ENCODE results near the gene SLMAP. TPM values are rescaled to one million over a fixed set of nuclear protein-coding genes. Genes with fewer than 3 reads are reported as not detected.

Gene SLMAP
- total and polyA plus RNA-seq, 2 of the 13 experiments (the other 11 are each of a cell fraction or from before 2014, with no cell fraction given) = 24.0 to 48.3 TPM

DNA sequence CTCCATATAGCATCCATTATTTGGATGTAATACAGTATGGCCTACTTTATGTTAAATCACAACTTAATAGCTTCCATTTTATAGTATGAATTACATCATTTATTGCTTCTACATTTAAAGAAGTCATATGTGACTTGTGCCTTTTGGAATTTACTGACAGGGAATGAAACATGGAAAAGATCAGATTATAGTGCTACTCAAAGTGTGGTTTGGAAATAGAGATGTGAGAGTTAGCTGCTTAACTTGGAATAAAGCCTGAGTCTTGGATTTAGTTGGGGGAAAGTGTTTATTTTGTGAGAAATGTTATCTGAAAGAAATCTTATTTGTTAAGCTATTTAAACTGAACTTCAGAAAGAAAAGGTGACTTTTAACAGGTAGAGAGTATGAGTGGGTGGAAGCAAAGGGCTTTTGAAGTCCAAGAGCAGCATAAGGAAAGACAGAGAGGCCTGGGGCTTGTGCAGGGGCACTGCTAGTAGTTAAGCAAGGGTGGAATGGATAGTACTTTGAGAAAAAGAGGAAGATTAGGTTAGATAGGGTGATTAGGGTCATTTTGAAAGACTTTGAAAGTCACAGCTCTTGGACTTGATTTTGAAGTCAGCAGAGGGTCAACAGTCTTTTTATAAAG lies 60.5 kb downstream of the SLMAP start:
- in situ Hi-C loops (cut with HindIII; ENCODE audit: extremely low pct_ligation_motif_present, low pct_unique_long_range_greater_than_20kb) = no loop called here
- POLR2A ChIA-PET = interaction anchor here (0.9 to 1.5 kb wide), 3 partner anchors 11 to 60 kb away, joined by 3 to 5 read pairs (median 4); partner anchors contain the start of gene SLMAP
- H2AFZ ChIP-seq (ENCODE audit: low read length) = no peak overlapping the region
- H4K20me1 ChIP-seq (ENCODE audit: insufficient read depth, low read length) = 0 out of 2 replicates have a peak, but pooled peaks cover 10% of the 10 kb centered on the region
- no peak overlapping the region for H3K4me2 ChIP-seq (ENCODE audit: low read depth, low read length)
- H3K27ac ChIP-seq (ENCODE audit: extremely low read length, insufficient read depth, low read length) = peak overlapping the region; percentile 28
- BruUV-seq (replicated peaks) = no TSS peak
- peaks cover 61% of the 10 kb centered on the region for H3K4me1 ChIP-seq (ENCODE audit: insufficient read depth, low read length)
- no peak overlapping the region for H3K9ac ChIP-seq (ENCODE audit: insufficient read depth, low read depth, low read length)
- no peaks in the 10 kb centered on the region for H3K9me3 ChIP-seq (ENCODE audit: low read length)
- FAIRE-seq (peak; percentile 4), DNase-seq (ENCODE audit: low spot score) (no peak), ATAC-seq (peak; percentile 70; the same call in 2 of the 3 replicates)
- TF ChIP-seq ISL2 (CRISPR knock-in tag; IDR thresholded peaks at IDR 0.05) = 0 out of 2 replicates have a peak, but pooled peaks have one; percentile 38
- no peak for TF ChIP-seq FLYWCH1 (CRISPR knock-in tag; IDR thresholded peaks at IDR 0.05)
- no peak for TF ChIP-seq ELF1 (CRISPR knock-in tag; IDR thresholded peaks at IDR 0.05)
- no peak for TF ChIP-seq ZNF737 (CRISPR knock-in tag; IDR thresholded peaks at IDR 0.05; ENCODE audit: borderline replicate concordance)
- peak; percentile 48 for TF ChIP-seq TCF7 (IDR thresholded peaks at IDR 0.05; ENCODE audit: low read depth)
- TF ChIP-seq CREM (IDR thresholded peaks at IDR 0.05) = peak; percentile 33; the same call in 1 of the 2 replicates
- TF ChIP-seq CREM (CRISPR knock-in tag; IDR thresholded peaks at IDR 0.05) = no peak
- TF ChIP-seq FOXA1 (IDR thresholded peaks at IDR 0.05) = no peak
- no peak for TF ChIP-seq FOXA1 (CRISPR knock-in tag; IDR thresholded peaks at IDR 0.05)
- TF ChIP-seq PPARG (CRISPR knock-in tag; conservative IDR thresholded peaks at IDR 0.05) = no peak
- no peak for TF ChIP-seq STAT5B (CRISPR knock-in tag; IDR thresholded peaks at IDR 0.05)
- intact Hi-C loops (cut with micrococcal nuclease; ENCODE audit: unreplicated experiment) = no loop called here
- H3K4me3 ChIP-seq (replicated peaks in 1 of 3; ENCODE audit: insufficient read depth in 1 of 3, low read depth in 2 of 3, low read length in 3 of 3) = no peak overlapping the region
- H3K36me3 ChIP-seq (replicated peaks in 1 of 2; ENCODE audit: control insufficient read depth in 1 of 2, insufficient read depth in 2 of 2, low read length in 2 of 2) = no peaks in the 10 kb centered on the region
- CTCF ChIA-PET (ENCODE audit: low intra/inter-chr PET ratio, low total read pairs) = no interaction called here
- no peaks in the 10 kb centered on the region for H3K27me3 ChIP-seq (ENCODE audit: control insufficient read depth in 1 of 2, insufficient read depth in 2 of 2, low read length in 2 of 2)
- H3K79me2 ChIP-seq (ENCODE audit: insufficient read depth, low read length) = peaks cover 79% of the 10 kb centered on the region

DNA sequence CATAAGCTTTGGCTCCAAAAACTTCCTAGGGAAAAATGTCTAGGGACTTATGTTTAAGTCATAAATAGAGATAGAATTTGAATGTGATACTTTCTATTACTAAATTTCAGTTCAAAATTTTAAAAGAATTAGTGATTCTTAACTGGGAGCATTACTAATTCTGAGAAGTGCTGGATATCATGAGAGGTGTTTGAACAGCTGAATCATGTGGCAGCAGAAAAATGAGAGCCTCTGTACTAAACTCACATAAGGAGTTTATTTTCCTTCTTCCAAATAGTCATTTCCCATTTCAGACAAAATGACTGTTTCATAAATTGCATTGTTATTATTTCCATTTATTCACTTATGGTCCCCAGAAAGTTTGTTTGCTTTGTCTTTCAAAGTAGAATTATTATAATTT lies 62.7 kb downstream of the SLMAP start:
- ChIA-PET CTCF (ENCODE audit: low intra/inter-chr PET ratio, low total read pairs) (no interaction called here), POLR2A (no interaction called here)
- ATAC-seq = no peak
- Histone ChIP-seq H4K20me1 (ENCODE audit: insufficient read depth, low read length) (0 out of 2 replicates have a peak, but pooled peaks cover 10% of the 10 kb centered on the region), H3K9ac (ENCODE audit: insufficient read depth, low read depth, low read length) (no peak overlapping the region), H3K79me2 (ENCODE audit: insufficient read depth, low read length) (peaks cover 72% of the 10 kb centered on the region), H3K27ac (ENCODE audit: extremely low read length, insufficient read depth, low read length) (no peak overlapping the region), H3K4me2 (ENCODE audit: low read depth, low read length) (no peak overlapping the region), H3K4me1 (ENCODE audit: insufficient read depth, low read length) (peaks cover 74% of the 10 kb centered on the region), H2AFZ (ENCODE audit: low read length) (no peak overlapping the region), H3K4me3 (replicated peaks in 1 of 3; ENCODE audit: insufficient read depth in 1 of 3, low read depth in 2 of 3, low read length in 3 of 3) (no peak overlapping the region), H3K36me3 (replicated peaks in 1 of 2; ENCODE audit: control insufficient read depth in 1 of 2, insufficient read depth in 2 of 2, low read length in 2 of 2) (no peaks in the 10 kb centered on the region), H3K27me3 (ENCODE audit: control insufficient read depth in 1 of 2, insufficient read depth in 2 of 2, low read length in 2 of 2) (no peaks in the 10 kb centered on the region), H3K9me3 (ENCODE audit: low read length) (no peaks in the 10 kb centered on the region)
- no peak for DNase-seq (ENCODE audit: low spot score)
- no peak for FAIRE-seq
- in situ Hi-C loops (cut with HindIII; ENCODE audit: extremely low pct_ligation_motif_present, low pct_unique_long_range_greater_than_20kb) (no loop called here), intact Hi-C loops (cut with micrococcal nuclease; ENCODE audit: unreplicated experiment) (no loop called here)
- BruUV-seq (replicated peaks) = no TSS peak
- TF ChIP-seq HIVEP1 (CRISPR knock-in tag; IDR thresholded peaks at IDR 0.05) (no peak), ZNF749 (CRISPR knock-in tag; IDR thresholded peaks at IDR 0.05; ENCODE audit: borderline replicate concordance) (no peak), ZC3H4 (CRISPR knock-in tag; IDR thresholded peaks at IDR 0.05; ENCODE audit: borderline replicate concordance) (no peak)
